ENCODE data around the gene STON1. TPM values are rescaled to one million over a fixed set of nuclear protein-coding genes. Genes with fewer than 3 reads are reported as not detected.
A peak's percentile ranks its signal among the peaks of the same experiment; 100 is the strongest.
"Not testable (repeated sequence)": the region's sequence is repeated elsewhere in the genome, so short reads cannot be mapped to it uniquely, and the experiment has no call there.

The STON1 gene
- total and polyA plus RNA-seq, 8 donors, result 5.5 to 116 (median 23.5) TPM

GRCh38 chr2:48519593-48519992 is 10.4 kb upstream of the STON1 start:
- H3K4me3 ChIP-seq, result no peak overlapping the region
- WGBS, 5 donors, result 71 to 89% (median 79%) methylated on average over 11 of the region's 11 CpGs
- no peaks in the 10 kb centered on the region for H3K9me3 ChIP-seq
- peaks cover 24 to 78% (median 71%) of the 10 kb centered on the region in 4 donors for H3K36me3 ChIP-seq
- TF ChIP-seq EP300 (IDR thresholded peaks at IDR 0.05) (no peak), POLR2AphosphoS5 (IDR thresholded peaks at IDR 0.05) (peak in 1 of 3 donors; percentile 54), POLR2A (IDR thresholded peaks at IDR 0.05) (no peak)
- intact Hi-C loops (cut with DNase I; ENCODE audit: low total_unique reads), result no loop called here
- no peak for DNase-seq
- H3K27me3 ChIP-seq, result no peaks in the 10 kb centered on the region
- H3K27ac ChIP-seq, result peak overlapping the region in 3 of 5 donors; percentile 45 to 88 (median 55)
- peaks cover 0 to 10% (median 0%) of the 10 kb centered on the region in 4 donors for H3K4me1 ChIP-seq

- intact Hi-C loops (cut with DNase I; ENCODE audit: low total_unique reads); H3K4me3 ChIP-seq; H3K27me3 ChIP-seq; H3K9me3 ChIP-seq; DNase-seq: not testable (repeated sequence)
- peaks cover 7 to 42% (median 32%) of the 10 kb centered on the region in 4 donors for H3K4me1 ChIP-seq
- WGBS, 5 donors, result 79 to 93% (median 90%) methylated on average over 3 of the region's 3 CpGs
- H3K27ac ChIP-seq, result peak overlapping the region in 4 of 5 donors; percentile 44 to 95 (median 69)
- peaks cover 3 to 29% (median 21%) of the 10 kb centered on the region in 4 donors for H3K36me3 ChIP-seq
Observed at GRCh38 chr2:48524756-48525155, 5.2 kb upstream of the STON1 start.

- H3K4me3 ChIP-seq, result no peak overlapping the region
- H3K4me1 ChIP-seq, result peaks cover 14 to 46% (median 35%) of the 10 kb centered on the region in 4 donors
- DNase-seq, result peak in 1 of 2 donors; percentile 49
- peak overlapping the region in 4 of 5 donors; percentile 64 to 95 (median 69) for H3K27ac ChIP-seq
- H3K27me3 ChIP-seq, result peaks cover 0 to 11% (median 4%) of the 10 kb centered on the region in 3 donors
- WGBS, 5 donors, result 67 to 85% (median 77%) methylated on average over 11 of the region's 11 CpGs
- intact Hi-C loops (cut with DNase I; ENCODE audit: low total_unique reads), result no loop called here
- TF ChIP-seq POLR2A (IDR thresholded peaks at IDR 0.05), result no peak
- TF ChIP-seq EP300 (IDR thresholded peaks at IDR 0.05), result no peak
- no peak for TF ChIP-seq CTCF (IDR thresholded peaks at IDR 0.05)
- peak in 2 of 3 donors; percentile 5 to 77 for TF ChIP-seq POLR2AphosphoS5 (IDR thresholded peaks at IDR 0.05)
- no peaks in the 10 kb centered on the region for H3K9me3 ChIP-seq
- H3K36me3 ChIP-seq, result peaks cover 3 to 25% (median 15%) of the 10 kb centered on the region in 4 donors
Observed at GRCh38 chr2:48525269-48525943, 4.5 kb upstream of the STON1 start.

- 33 to 58% (median 40%) methylated on average over 2 of the region's 2 CpGs for WGBS, 5 donors
- peak overlapping the region in 3 of 5 donors; percentile 80 to 95 (median 92) for H3K27ac ChIP-seq
- intact Hi-C loops (cut with DNase I; ENCODE audit: low total_unique reads), result no loop called here
- peaks cover 0 to 14% (median 6%) of the 10 kb centered on the region in 3 donors for H3K27me3 ChIP-seq
- peak in 1 of 2 donors; percentile 63 for DNase-seq
- H3K9me3 ChIP-seq, result no peaks in the 10 kb centered on the region
- H3K36me3 ChIP-seq, result peaks cover 0 to 6% (median under 1%) of the 10 kb centered on the region in 4 donors
- peaks cover 14 to 54% (median 39%) of the 10 kb centered on the region in 4 donors for H3K4me1 ChIP-seq
- H3K4me3 ChIP-seq, result no peak overlapping the region
- no peak for TF ChIP-seq EP300 (IDR thresholded peaks at IDR 0.05)
- no peak for TF ChIP-seq POLR2A (IDR thresholded peaks at IDR 0.05)
Observed at GRCh38 chr2:48527226-48527885, 2.6 kb upstream of the STON1 start.

GRCh38 chr2:48528431-48528830 is 1.5 kb upstream of the STON1 start:
- TF ChIP-seq POLR2AphosphoS5 (IDR thresholded peaks at IDR 0.05), result no peak
- peak overlapping the region in 4 of 5 donors; percentile 80 to 95 (median 87) for H3K27ac ChIP-seq
- H3K4me3 ChIP-seq, result peak overlapping the region in 1 of 4 donors; percentile 85
- 70 to 75% (median 74%) methylated on average over 5 of the region's 5 CpGs for WGBS, 5 donors
- peaks cover 14 to 61% (median 40%) of the 10 kb centered on the region in 4 donors for H3K4me1 ChIP-seq
- H3K27me3 ChIP-seq, result peaks cover 0 to 14% (median 6%) of the 10 kb centered on the region in 3 donors
- no peak for DNase-seq
- H3K36me3 ChIP-seq, result no peaks in the 10 kb centered on the region
- H3K9me3 ChIP-seq, result no peaks in the 10 kb centered on the region
- intact Hi-C loops (cut with DNase I; ENCODE audit: low total_unique reads), result no loop called here

- H3K27me3 ChIP-seq, result peaks cover 0 to 14% (median 6%) of the 10 kb centered on the region in 3 donors
- peaks cover 14 to 61% (median 40%) of the 10 kb centered on the region in 4 donors for H3K4me1 ChIP-seq
- WGBS, 5 donors, result 33 to 57% (median 39%) methylated on average over 7 of the region's 7 CpGs
- no peaks in the 10 kb centered on the region for H3K9me3 ChIP-seq
- DNase-seq, result peak in 1 of 2 donors; percentile 55
- TF ChIP-seq CTCF (IDR thresholded peaks at IDR 0.05), result no peak
- TF ChIP-seq POLR2A (IDR thresholded peaks at IDR 0.05), result no peak
- TF ChIP-seq POLR2AphosphoS5 (IDR thresholded peaks at IDR 0.05), result peak in 1 of 3 donors; percentile 11
- TF ChIP-seq EP300 (IDR thresholded peaks at IDR 0.05), result peak; percentile 51
- H3K27ac ChIP-seq, result peak overlapping the region in 4 of 5 donors; percentile 80 to 95 (median 87)
- H3K4me3 ChIP-seq, result peak overlapping the region; percentile 61 to 88 (median 75)
- no peaks in the 10 kb centered on the region for H3K36me3 ChIP-seq
- intact Hi-C loops (cut with DNase I; ENCODE audit: low total_unique reads), result no loop called here
Observed at GRCh38 chr2:48529194-48529593, 760 bp upstream of the STON1 start.
